ENCODE results near the gene FTO.

The FTO gene

GRCh38 chr16:54106057-54106456 is 402.1 kb downstream of the FTO start:
- Histone ChIP-seq H3K79me2 (ENCODE audit: low read length) (no peaks in the 10 kb centered on the region), H3K4me3 (ENCODE audit: low read length) (no peak overlapping the region), H3F3A (ENCODE audit: insufficient read depth, low read length) (no peaks in the 10 kb centered on the region), H3K9me2 (replicated peaks; ENCODE audit: insufficient read depth, low read length) (no peaks in the 10 kb centered on the region; the same call in 1 of the 2 replicates), H2AFZ (ENCODE audit: low read length) (no peak overlapping the region), H4K20me1 (ENCODE audit: insufficient read depth, low read length) (no peaks in the 10 kb centered on the region), H3K4me2 (ENCODE audit: low read depth, low read length) (no peak overlapping the region), H3K27ac (ENCODE audit: low read length) (no peak overlapping the region), H3K9ac (ENCODE audit: low read length) (no peak overlapping the region), H3K9me3 (replicated peaks; ENCODE audit: insufficient read depth, low read length) (no peaks in the 10 kb centered on the region), H3K4me1 (ENCODE audit: low read length) (no peaks in the 10 kb centered on the region), H3K36me3 (replicated peaks; ENCODE audit: insufficient read depth, low read length) (no peaks in the 10 kb centered on the region), H3K27me3 (replicated peaks; ENCODE audit: insufficient read depth, low read length) (no peaks in the 10 kb centered on the region)
- DNase-seq = no peak
- TF ChIP-seq CTCF (IDR thresholded peaks at IDR 0.05; ENCODE audit: low read length) (no peak), EZH2phosphoT487 (IDR thresholded peaks at IDR 0.05; ENCODE audit: low read length) (no peak), EZH2 (optimal IDR thresholded peaks at IDR 0.05; ENCODE audit: low read depth, low read length) (no peak)

- H2AFZ ChIP-seq (ENCODE audit: low read length) = no peak overlapping the region
- no peak for DNase-seq
Observed at GRCh38 chr16:54107583-54108202, 403.7 kb downstream of the FTO start.

GRCh38 chr16:54110016-54110981 is 406.3 kb downstream of the FTO start:
- H3K4me2 ChIP-seq (ENCODE audit: low read depth, low read length) = no peak overlapping the region
- no peaks in the 10 kb centered on the region for H3K9me2 ChIP-seq (replicated peaks; ENCODE audit: insufficient read depth, low read length)
- H3K27ac ChIP-seq (ENCODE audit: low read length) = no peak overlapping the region
- TF ChIP-seq EZH2 (optimal IDR thresholded peaks at IDR 0.05; ENCODE audit: low read depth, low read length) = no peak
- no peak for TF ChIP-seq EZH2phosphoT487 (IDR thresholded peaks at IDR 0.05; ENCODE audit: low read length)
- TF ChIP-seq CTCF (IDR thresholded peaks at IDR 0.05; ENCODE audit: low read length) = no peak
- no peak for DNase-seq
- H3K79me2 ChIP-seq (ENCODE audit: low read length) = no peaks in the 10 kb centered on the region
- no peak overlapping the region for H2AFZ ChIP-seq (ENCODE audit: low read length)
- H3K36me3 ChIP-seq (replicated peaks; ENCODE audit: insufficient read depth, low read length) = no peaks in the 10 kb centered on the region
- no peaks in the 10 kb centered on the region for H3K9me3 ChIP-seq (replicated peaks; ENCODE audit: insufficient read depth, low read length)
- no peaks in the 10 kb centered on the region for H3F3A ChIP-seq (ENCODE audit: insufficient read depth, low read length)
- H3K9ac ChIP-seq (ENCODE audit: low read length) = no peak overlapping the region
- H3K4me3 ChIP-seq (ENCODE audit: low read length) = no peak overlapping the region
- H4K20me1 ChIP-seq (ENCODE audit: insufficient read depth, low read length) = no peaks in the 10 kb centered on the region
- H3K4me1 ChIP-seq (ENCODE audit: low read length) = no peaks in the 10 kb centered on the region
- H3K27me3 ChIP-seq (replicated peaks; ENCODE audit: insufficient read depth, low read length) = no peaks in the 10 kb centered on the region

More at GRCh38 chr16:54107583-54108202, 403.7 kb downstream of the FTO start:
- Histone ChIP-seq H4K20me1 (ENCODE audit: insufficient read depth, low read length) (no peaks in the 10 kb centered on the region), H3F3A (ENCODE audit: insufficient read depth, low read length) (no peaks in the 10 kb centered on the region), H3K36me3 (replicated peaks; ENCODE audit: insufficient read depth, low read length) (no peaks in the 10 kb centered on the region), H3K4me3 (ENCODE audit: low read length) (no peak overlapping the region), H3K9me2 (replicated peaks; ENCODE audit: insufficient read depth, low read length) (no peaks in the 10 kb centered on the region), H3K27me3 (replicated peaks; ENCODE audit: insufficient read depth, low read length) (no peaks in the 10 kb centered on the region), H3K9ac (ENCODE audit: low read length) (no peak overlapping the region), H3K4me2 (ENCODE audit: low read depth, low read length) (no peak overlapping the region), H3K79me2 (ENCODE audit: low read length) (no peaks in the 10 kb centered on the region), H3K9me3 (replicated peaks; ENCODE audit: insufficient read depth, low read length) (no peaks in the 10 kb centered on the region), H3K27ac (ENCODE audit: low read length) (no peak overlapping the region), H3K4me1 (ENCODE audit: low read length) (no peaks in the 10 kb centered on the region)
- TF ChIP-seq CTCF (IDR thresholded peaks at IDR 0.05; ENCODE audit: low read length) (no peak), EZH2phosphoT487 (IDR thresholded peaks at IDR 0.05; ENCODE audit: low read length) (no peak), EZH2 (optimal IDR thresholded peaks at IDR 0.05; ENCODE audit: low read depth, low read length) (no peak)
